Measurements from ENCODE around the gene F2RL2. TPM values are rescaled to one million over a fixed set of nuclear protein-coding genes. Genes with fewer than 3 reads are reported as not detected.

Gene F2RL2
- total and polyA plus RNA-seq, 10 of the 15 experiments (the other 5 are each of a cell fraction or from before 2014, with no cell fraction given) = 0.03 to 0.24 (median 0.08) TPM; not detected in 5

GRCh38 chr5:76608833-76609232, 14.4 kb downstream of the F2RL2 start:
- Histone ChIP-seq H3K9me3 (replicated peaks; ENCODE audit: control insufficient read depth, insufficient read depth, low read length) (no peaks in the 10 kb centered on the region), H3K36me3 (ENCODE audit: control insufficient read depth in 2 of 2, insufficient read depth in 2 of 2, low read length in 1 of 2) (peaks cover 0 to 3% of the 10 kb centered on the region in 2 experiments; a peak in 1 of 4 replicates), H3K79me2 (ENCODE audit: control insufficient read depth, insufficient read depth, low read length) (no peaks in the 10 kb centered on the region), H3K9ac (ENCODE audit: control insufficient read depth, insufficient read depth, low read length) (no peak overlapping the region), H3K4me3 (no peak overlapping the region), H3K27ac (ENCODE audit: control insufficient read depth, insufficient read depth) (no peak overlapping the region), H3K27me3 (replicated peaks in 1 of 2; ENCODE audit: control insufficient read depth in 2 of 2, insufficient read depth in 2 of 2, low read length in 1 of 2) (no peaks in the 10 kb centered on the region), H4K20me1 (ENCODE audit: control insufficient read depth, insufficient read depth) (no peaks in the 10 kb centered on the region), H2AFZ (ENCODE audit: control insufficient read depth, low read depth, low read length) (no peak overlapping the region), H3K4me1 (ENCODE audit: control insufficient read depth, insufficient read depth, low read length) (no peaks in the 10 kb centered on the region), H3K4me2 (ENCODE audit: control insufficient read depth, insufficient read depth) (no peak overlapping the region)
- SMC1A ChIA-PET (ENCODE audit: uncharacterized antibody, unreplicated experiment) = interaction anchor here (1.0 to 4.7 kb wide), 13 partner anchors 9 to 166 kb away, joined by 3 to 44 read pairs (median 4); no protein-coding TSS in a partner anchor
- in situ Hi-C loops (cut with MboI) = no loop called here
- whole genome bisulfite sequencing (ENCODE audit: insufficient coverage, insufficient replicate concordance, low lambda C conversion rate, missing lambda C conversion rate) = 13% methylated on average over 4 of the region's 4 CpGs
- peak; percentile 52 for FAIRE-seq
- DNase-seq (ENCODE audit: low read depth, low spot score) = no peak
- no TSS peak for BruUV-seq (replicated peaks)
- POLR2A ChIA-PET = interaction anchor here (0.5 to 1.0 kb wide), 4 partner anchors 14 to 165 kb away, joined by 3 to 4 read pairs (median 4); no protein-coding TSS in a partner anchor
- RAD21 ChIA-PET (ENCODE audit: unreplicated experiment) = interaction anchor here (0.6 to 12.9 kb wide), 8 partner anchors 26 to 1626 kb away, joined by 3 to 166 read pairs (median 3); no protein-coding TSS in a partner anchor
- intact Hi-C loops (cut with micrococcal nuclease; ENCODE audit: unreplicated experiment) = no loop called here
- ATAC-seq = peak; percentile 59
- CTCF ChIA-PET = interaction anchor here (0.9 to 4.9 kb wide), 5 partner anchors 8 to 167 kb away, joined by 3 to 35 read pairs (median 6); no protein-coding TSS in a partner anchor
- TF ChIP-seq CREB1 (IDR thresholded peaks at IDR 0.05; ENCODE audit: low read depth) (peak; percentile 86), MEF2A (IDR thresholded peaks at IDR 0.05; ENCODE audit: insufficient read depth, low read depth, low read length) (0 out of 2 replicates have a peak, but pooled peaks have one; percentile 66), TAF1 (IDR thresholded peaks at IDR 0.05; ENCODE audit: borderline replicate concordance, low read depth, low read length) (no peak), BCL3 (IDR thresholded peaks at IDR 0.05; ENCODE audit: borderline replicate concordance, insufficient read depth, low read depth, low read length, poor library complexity, severe bottlenecking) (no peak), POLR2AphosphoS5 (IDR thresholded peaks at IDR 0.05; ENCODE audit: low read length) (no peak), BHLHE40 (IDR thresholded peaks at IDR 0.05; ENCODE audit: borderline replicate concordance in 1 of 2, low read depth in 2 of 2, low read length in 1 of 2) (peak in 1 of 2 experiments; percentile 22; a peak in 1 of 4 replicates), HDAC2 (IDR thresholded peaks at IDR 0.05) (no peak), NFIC (IDR thresholded peaks at IDR 0.05; ENCODE audit: low read depth, low read length) (peak; percentile 69), HDGF (IDR thresholded peaks at IDR 0.05) (no peak), ZNF207 (IDR thresholded peaks at IDR 0.05; ENCODE audit: borderline replicate concordance) (no peak), SP1 (IDR thresholded peaks at IDR 0.05; ENCODE audit: low read depth, low read length) (no peak), GABPA (IDR thresholded peaks at IDR 0.05; ENCODE audit: low read depth) (0 out of 2 replicates have a peak, but pooled peaks have one; percentile 69), ATF7 (IDR thresholded peaks at IDR 0.05; ENCODE audit: low read depth) (peak; percentile 96), TCF3 (IDR thresholded peaks at IDR 0.05; ENCODE audit: borderline replicate concordance, insufficient read depth, low read depth, low read length) (no peak), IKZF2 (IDR thresholded peaks at IDR 0.05) (no peak), RUNX3 (IDR thresholded peaks at IDR 0.05; ENCODE audit: low read length) (peak; percentile 39; the same call in 1 of the 2 replicates), SPI1 (IDR thresholded peaks at IDR 0.05; ENCODE audit: borderline replicate concordance, insufficient read depth, low read depth, low read length) (peak; percentile 25; the same call in 1 of the 2 replicates), JUNB (IDR thresholded peaks at IDR 0.05) (peak; percentile 51; the same call in 1 of the 2 replicates), RAD21 (IDR thresholded peaks at IDR 0.05; ENCODE audit: insufficient read depth, low read depth, low read length) (no peak), TBL1XR1 (IDR thresholded peaks at IDR 0.05; ENCODE audit: low read depth, low read length) (0 out of 2 replicates have a peak, but pooled peaks have one; percentile 9)
- TF ChIP-seq, protein P1, sequence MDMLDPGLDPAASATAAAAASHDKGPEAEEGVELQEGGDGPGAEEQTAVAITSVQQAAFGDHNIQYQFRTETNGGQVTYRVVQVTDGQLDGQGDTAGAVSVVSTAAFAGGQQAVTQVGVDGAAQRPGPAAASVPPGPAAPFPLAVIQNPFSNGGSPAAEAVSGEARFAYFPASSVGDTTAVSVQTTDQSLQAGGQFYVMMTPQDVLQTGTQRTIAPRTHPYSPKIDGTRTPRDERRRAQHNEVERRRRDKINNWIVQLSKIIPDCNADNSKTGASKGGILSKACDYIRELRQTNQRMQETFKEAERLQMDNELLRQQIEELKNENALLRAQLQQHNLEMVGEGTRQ (IDR thresholded peaks at IDR 0.05; ENCODE audit: borderline replicate concordance, low read depth, low read length) = no peak
- TF ChIP-seq, protein P2, sequence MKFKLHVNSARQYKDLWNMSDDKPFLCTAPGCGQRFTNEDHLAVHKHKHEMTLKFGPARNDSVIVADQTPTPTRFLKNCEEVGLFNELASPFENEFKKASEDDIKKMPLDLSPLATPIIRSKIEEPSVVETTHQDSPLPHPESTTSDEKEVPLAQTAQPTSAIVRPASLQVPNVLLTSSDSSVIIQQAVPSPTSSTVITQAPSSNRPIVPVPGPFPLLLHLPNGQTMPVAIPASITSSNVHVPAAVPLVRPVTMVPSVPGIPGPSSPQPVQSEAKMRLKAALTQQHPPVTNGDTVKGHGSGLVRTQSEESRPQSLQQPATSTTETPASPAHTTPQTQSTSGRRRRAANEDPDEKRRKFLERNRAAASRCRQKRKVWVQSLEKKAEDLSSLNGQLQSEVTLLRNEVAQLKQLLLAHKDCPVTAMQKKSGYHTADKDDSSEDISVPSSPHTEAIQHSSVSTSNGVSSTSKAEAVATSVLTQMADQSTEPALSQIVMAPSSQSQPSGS (IDR thresholded peaks at IDR 0.05; ENCODE audit: low read length) = peak; percentile 94
